GM06990 (cell line): ENCODE data around the gene TBPL2.
A peak's percentile ranks its signal among the peaks of the same experiment; 100 is the strongest.

Experiments
- DNase-seq: peaks from one replicate; pipeline ENCODE4 v3.0.0-alpha.2; 2011; ENCODE audit not compliant: insufficient read length; ENCODE audit errors: extremely low read depth
- H3K27me3 ChIP-seq: replicated peaks from 2 replicates; pipeline ENCODE4 v1.6.0; 2011; ENCODE audit warnings: low read length; ENCODE audit not compliant: control insufficient read depth, insufficient read depth
- H3K36me3 ChIP-seq: 2 replicates; pipeline ENCODE4 v1.5.1; 2011; ENCODE audit warnings: low read length; ENCODE audit not compliant: control insufficient read depth, insufficient read depth
- H3K4me3 ChIP-seq: replicated peaks from 2 replicates; pipeline ENCODE4 v1.5.1; 2011; ENCODE audit warnings: low read depth, mild to moderate bottlenecking, control low read depth, low read length
- CTCF ChIP-seq: IDR thresholded peaks from 2 replicates; pipeline ENCODE4 v1.5.1; 2011; ENCODE audit warnings: low read length, control low read depth, mild to moderate bottlenecking, inconsistent platforms; ENCODE audit not compliant: insufficient read depth, poor library complexity, severe bottlenecking

Gene TBPL2

DNA sequence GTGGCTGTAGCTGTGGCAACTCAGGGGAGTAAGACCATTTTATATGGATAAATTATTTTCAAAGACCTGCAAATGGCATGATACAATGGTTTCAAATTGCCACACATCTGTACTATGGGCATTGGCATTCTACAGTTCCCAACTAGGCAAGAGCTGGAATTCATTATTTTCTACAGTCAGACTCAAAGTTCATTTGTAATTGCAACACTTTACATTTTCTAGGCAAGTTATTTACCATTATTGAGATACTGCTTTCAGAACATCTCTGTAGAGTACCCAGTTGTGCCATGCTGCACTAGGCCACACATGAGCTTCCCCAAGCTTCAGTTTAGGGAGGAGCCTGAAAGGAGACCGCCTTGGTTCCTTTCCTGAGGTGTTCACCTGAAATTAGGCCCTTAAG, 20.8 kb downstream of the TBPL2 start:
- no peak for TF ChIP-seq CTCF
- Histone ChIP-seq H3K4me3 (no peak overlapping the region), H3K36me3 (no peaks in the 10 kb centered on the region), H3K27me3 (no peaks in the 10 kb centered on the region)
- no peak for DNase-seq

DNA sequence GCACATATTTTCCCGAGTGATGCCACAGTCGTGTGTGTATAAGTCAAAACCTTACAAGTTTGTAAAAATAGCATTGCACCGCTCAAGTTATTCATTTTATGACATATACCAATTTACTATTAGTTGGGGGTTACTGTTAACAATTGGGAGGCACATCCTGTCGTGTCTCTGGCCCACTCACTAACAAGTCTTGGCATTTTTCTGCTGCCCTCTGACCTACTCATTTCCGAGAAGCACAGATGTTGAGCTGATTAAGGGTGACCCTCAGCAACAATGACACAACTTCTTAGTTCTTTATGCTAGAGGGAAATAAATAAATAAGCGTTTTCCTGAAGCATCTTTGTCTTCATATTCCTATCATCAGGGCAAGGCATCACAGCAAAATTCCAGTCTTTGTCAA, 22.0 kb downstream of the TBPL2 start:
- Histone ChIP-seq H3K36me3 (no peaks in the 10 kb centered on the region), H3K4me3 (no peak overlapping the region), H3K27me3 (no peaks in the 10 kb centered on the region; the same call in 1 of the 2 replicates)
- DNase-seq = no peak
- no peak for TF ChIP-seq CTCF

GRCh38 chr14:55417955-55418354, 22.5 kb downstream of the TBPL2 start:
- Histone ChIP-seq H3K27me3 (no peaks in the 10 kb centered on the region; the same call in 1 of the 2 replicates), H3K36me3 (no peaks in the 10 kb centered on the region), H3K4me3 (no peak overlapping the region)
- no peak for TF ChIP-seq CTCF
- DNase-seq = no peak

- TF ChIP-seq CTCF = peak; percentile 66
- Histone ChIP-seq H3K27me3 (no peaks in the 10 kb centered on the region; the same call in 1 of the 2 replicates), H3K36me3 (no peaks in the 10 kb centered on the region), H3K4me3 (no peak overlapping the region)
- DNase-seq = no peak
Measured at GRCh38 chr14:55416866-55417265, 23.6 kb downstream of the TBPL2 start.

DNA sequence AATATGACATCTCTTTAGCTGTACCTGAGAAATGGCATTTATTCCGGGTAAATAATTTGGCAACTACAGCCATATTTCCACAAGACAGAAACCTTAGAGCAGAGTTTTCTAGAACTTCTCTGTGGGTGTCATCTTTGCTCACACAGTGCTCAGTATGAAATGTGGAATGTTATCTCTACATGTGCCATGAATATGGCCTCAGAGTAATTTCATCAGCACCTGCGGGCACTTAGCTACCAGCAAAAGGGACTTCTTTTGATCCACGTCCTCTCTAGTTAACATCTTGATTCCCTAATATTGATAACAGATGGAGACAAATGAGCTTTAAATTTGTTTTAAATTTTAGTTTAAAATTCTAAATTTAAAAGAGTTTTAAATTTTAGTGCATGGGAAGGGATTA, 25.9 kb downstream of the TBPL2 start:
- Histone ChIP-seq H3K4me3 (no peak overlapping the region), H3K36me3 (no peaks in the 10 kb centered on the region), H3K27me3 (no peaks in the 10 kb centered on the region; the same call in 1 of the 2 replicates)
- no peak for TF ChIP-seq CTCF
- no peak for DNase-seq

DNA sequence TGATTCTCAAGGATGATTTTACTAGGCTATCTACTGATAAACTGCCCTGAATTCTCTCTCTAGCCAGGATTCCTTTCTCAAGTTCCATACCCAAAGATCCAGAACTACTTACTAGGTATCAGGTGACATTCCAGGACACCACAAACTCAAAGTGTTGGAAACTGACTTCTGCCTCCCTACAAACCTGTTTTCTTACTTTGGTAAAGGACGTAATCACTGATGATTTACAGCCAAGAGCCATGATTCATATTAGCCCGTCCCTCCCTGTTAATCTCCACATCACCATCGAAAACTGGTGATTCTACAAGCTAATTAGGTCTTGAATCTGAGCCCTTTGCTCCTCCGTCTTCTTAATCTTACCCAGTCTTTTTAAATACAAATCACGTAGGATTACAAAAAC, 27.7 kb downstream of the TBPL2 start:
- H3K36me3 ChIP-seq = no peaks in the 10 kb centered on the region
- TF ChIP-seq CTCF = no peak
- no peak for DNase-seq
- no peak overlapping the region for H3K4me3 ChIP-seq
- H3K27me3 ChIP-seq = no peaks in the 10 kb centered on the region; the same call in 1 of the 2 replicates
